GM20000 (cell line): ENCODE results near the gene ARHGAP22.

Source experiments
- DNase-seq: peaks from one replicate; pipeline ENCODE4 v3.0.0; 2012; ENCODE audit warnings: low spot score
- TF ChIP-seq, protein P1 (sequence below): IDR thresholded peaks from 2 replicates; pipeline ENCODE4 v1.5.1; 2012; ENCODE audit warnings: mild to moderate bottlenecking, control low read depth; ENCODE audit errors: extremely low read depth, missing control alignments

ARHGAP22 gene

DNA sequence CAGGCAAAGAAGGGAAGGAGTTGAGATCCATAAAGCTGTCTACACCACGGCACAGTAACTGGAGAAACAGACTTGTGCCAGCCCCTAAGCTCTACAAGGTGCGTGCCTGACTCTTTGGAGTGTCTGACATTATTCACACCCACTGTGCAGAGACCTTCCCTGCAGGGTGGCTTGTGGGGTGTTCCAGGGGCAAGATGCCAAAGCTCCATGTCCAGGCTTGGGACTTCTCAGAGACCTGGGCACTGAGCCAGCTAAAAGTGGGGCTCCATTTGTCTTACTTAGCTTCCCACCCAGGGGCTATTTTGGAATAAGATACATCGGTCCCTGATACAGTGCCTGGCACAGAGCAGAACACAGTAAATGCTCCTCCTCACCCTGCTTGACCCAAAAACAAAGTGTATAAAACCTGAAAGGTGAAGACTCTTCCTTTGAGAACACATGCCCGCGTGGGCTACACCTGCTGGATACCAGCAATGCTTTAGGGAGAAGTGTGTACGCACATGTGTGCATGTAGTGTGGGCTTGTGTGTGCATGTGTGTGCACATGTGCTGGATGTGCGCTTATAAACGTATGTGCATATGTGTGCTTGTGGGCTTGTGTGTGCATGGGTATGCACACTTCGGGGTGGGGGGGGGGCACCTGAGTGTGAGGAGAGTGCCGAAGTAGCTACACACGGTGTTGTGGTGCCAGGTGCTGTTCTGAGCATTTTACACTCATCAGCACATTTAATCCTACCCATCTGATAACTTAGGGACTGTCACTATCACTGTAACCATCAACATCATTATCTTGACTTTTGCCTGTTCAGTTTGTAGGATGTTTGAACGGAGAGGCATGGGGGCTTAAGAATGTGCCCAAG, 143.0 kb downstream of the ARHGAP22 start:
- TF ChIP-seq, protein P1, sequence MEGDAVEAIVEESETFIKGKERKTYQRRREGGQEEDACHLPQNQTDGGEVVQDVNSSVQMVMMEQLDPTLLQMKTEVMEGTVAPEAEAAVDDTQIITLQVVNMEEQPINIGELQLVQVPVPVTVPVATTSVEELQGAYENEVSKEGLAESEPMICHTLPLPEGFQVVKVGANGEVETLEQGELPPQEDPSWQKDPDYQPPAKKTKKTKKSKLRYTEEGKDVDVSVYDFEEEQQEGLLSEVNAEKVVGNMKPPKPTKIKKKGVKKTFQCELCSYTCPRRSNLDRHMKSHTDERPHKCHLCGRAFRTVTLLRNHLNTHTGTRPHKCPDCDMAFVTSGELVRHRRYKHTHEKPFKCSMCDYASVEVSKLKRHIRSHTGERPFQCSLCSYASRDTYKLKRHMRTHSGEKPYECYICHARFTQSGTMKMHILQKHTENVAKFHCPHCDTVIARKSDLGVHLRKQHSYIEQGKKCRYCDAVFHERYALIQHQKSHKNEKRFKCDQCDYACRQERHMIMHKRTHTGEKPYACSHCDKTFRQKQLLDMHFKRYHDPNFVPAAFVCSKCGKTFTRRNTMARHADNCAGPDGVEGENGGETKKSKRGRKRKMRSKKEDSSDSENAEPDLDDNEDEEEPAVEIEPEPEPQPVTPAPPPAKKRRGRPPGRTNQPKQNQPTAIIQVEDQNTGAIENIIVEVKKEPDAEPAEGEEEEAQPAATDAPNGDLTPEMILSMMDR = no peak
- no peak for DNase-seq

DNA sequence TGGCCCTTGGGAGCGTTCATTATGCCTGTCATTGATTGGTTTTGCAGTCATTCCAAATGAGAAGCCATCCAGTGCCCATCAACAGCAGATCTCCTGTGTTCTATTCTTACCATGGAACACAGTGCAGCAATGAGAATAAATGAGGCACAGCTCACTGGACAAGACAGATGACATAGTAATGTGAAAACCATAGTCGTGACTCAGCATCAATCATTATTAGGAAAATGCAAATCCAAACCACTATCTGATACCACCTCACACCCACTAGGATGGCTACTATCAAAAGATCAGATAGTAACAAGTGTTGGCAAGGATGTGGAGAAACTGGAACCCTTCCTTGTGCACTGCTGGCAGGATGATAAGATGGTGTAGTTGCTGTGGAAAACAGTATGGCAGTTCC, 144.7 kb downstream of the ARHGAP22 start:
- TF ChIP-seq, protein P1 = no peak
- no peak for DNase-seq

DNA sequence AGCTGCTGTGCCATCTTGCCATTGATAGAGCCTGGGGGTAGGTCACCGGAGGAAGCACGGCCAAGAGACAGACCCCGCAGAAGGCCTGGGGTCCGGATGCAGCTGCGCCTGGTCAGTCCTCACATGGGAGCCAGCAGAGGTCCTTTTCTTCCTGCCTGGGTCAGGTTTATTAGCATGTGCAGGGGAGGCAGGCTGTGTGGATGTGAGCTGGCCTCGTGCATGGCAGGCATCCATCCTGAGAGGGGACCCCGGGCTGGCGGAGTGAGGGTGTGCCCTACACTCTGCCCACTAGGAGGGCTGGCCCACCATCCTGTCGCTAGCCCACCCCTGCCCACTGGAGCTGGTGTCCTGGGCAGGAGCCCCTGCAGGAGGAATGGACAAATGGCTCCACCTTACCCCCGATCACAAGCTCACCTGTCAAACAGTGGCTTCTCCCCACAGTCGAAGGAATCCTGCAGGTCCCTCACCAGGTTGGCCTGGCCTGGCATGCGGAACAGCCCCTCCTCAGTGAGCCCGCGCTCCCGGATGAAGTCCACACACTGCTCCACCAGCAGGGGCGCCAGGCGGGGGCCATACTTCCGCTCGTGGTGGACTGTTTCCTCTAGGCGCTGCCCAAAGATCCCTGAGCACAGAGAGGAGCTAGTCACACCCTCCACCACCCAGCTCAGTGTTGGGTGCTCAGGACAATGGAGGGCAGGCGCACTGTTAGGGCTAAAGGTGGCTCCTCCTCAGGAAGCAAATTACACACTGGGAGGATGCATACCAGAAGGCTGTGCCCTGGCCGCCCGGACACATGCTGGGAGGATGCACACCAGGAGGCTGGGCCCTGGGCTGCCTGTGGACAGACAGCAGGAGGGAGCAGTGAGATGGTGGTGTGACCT, 145.4 kb downstream of the ARHGAP22 start:
- DNase-seq = no peak

DNA sequence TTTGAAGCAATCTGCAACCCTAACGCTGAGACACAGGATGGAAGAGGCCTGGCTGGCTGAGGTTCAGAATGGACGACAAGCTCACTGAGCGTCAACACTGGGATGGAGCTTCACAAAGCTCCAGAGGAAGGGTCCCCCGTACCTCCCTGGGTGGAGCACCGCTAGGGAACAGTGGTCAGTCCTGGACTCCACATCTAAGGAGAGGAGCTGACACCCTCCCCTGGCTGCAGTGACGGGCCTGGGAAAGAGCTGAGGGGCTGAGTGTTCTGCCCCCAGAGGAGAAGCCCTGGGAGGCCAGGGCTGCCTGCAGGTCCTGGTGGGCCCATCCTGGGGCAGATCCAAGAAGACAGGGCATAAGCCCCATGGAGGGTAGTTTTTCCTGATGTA, 146.2 kb downstream of the ARHGAP22 start:
- no peak for DNase-seq
- TF ChIP-seq, protein P1 = no peak

More for the DNA sequence above, 145.4 kb downstream of the ARHGAP22 start:
- TF ChIP-seq, protein P1 = no peak

DNA sequence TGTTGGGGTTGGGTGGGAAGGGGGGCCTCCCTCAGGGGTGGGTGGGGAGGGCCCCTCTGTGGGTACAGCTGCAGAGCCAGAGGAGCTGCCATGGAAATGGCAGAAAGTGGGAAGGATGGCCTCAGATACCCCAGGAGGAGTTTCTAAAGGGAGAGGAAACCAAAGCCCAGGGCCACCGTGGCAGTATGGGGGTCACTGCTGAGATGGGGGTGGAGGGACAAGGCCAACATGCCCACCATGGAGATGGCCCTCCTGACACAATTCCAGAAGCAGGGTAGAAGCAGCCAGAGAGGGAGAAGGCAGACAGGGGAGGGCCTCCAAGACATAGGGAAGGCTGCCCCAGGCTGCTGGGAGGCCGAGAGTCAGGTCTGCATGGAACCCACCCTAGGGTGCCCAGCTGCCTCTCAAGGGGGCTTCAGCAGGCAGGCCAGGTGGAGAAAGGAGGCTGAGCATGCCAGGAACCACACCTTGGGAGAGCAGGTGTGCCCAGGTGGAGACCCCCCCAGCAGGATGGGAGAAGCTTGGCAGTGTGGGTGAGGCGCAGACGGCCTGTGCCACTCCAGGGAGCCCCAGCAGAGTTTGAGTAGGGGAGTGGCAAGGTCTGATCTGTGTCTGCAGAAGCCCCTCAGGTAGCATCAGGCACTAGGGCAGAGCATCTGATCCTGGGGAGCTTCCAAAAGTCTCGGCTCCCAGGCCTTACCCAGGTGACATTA, 146.8 kb downstream of the ARHGAP22 start:
- no peak for DNase-seq
- TF ChIP-seq, protein P1 = no peak

DNA sequence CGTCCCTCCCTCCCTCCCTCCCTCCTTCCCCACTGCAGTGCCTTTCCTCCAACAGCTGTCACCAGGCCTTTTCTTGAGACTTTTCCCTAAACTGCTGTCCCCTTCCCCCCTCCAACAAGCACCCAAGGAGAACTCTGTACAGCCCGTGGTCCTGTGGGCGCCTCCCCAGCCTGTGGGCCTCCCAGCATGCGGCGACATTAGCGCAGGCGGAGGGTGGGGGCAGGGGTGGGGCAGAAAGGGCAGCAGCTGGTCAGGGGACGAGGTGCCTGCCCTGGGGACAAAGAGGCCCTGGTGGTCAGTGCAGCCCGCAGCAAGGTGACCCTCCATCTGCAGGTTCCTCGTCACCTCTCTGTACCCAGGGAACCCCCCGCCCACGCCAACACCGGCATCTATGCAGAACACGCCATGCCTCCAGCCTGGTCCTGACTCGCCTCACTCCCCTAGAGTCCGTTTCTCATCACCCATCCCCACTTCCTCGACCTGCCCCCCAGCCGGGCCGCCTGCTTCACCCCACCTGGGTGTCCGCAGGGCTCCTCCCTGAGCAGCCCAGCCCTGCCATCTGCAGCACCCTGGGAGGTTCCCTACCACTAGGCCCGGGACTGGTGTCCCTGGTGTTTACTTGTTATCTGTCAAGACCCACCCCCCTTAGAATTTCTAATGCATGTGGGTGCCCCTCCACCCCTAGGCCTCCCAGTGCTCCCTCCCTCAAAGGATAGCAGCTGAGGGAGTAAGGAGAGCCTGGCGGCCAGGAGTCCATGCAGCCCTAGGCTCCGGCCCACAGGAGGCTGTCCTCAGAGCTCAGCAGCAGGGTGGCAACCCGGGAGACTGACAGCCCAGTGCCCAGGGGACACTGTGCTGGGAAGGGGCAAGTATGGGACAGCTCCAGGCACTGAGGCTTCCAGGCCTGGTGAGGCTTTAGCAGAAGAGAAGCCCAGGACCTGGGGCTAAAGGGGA, 147.8 kb downstream of the ARHGAP22 start:
- peak; percentile 77 for DNase-seq
- TF ChIP-seq, protein P1 = no peak
